ENCODE data around the gene LFNG. TPM values are rescaled to one million over a fixed set of nuclear protein-coding genes. Genes with fewer than 3 reads are reported as not detected.
"Not testable (repeated sequence)": the region's sequence is repeated elsewhere in the genome, so short reads cannot be mapped to it uniquely, and the experiment has no call there.

Gene LFNG
- total RNA-seq, 1 donor from 2014 or later: 6.5 TPM

GRCh38 chr7:2553831-2554581 lies 34.4 kb downstream of the LFNG start:
- DNase-seq (ENCODE audit: missing footprints) (no peak), ATAC-seq (no peak)
- intact Hi-C loops (cut with DNase I): no loop called here

- no peak for DNase-seq (ENCODE audit: missing footprints)
Measured at GRCh38 chr7:2554661-2555111, 35.1 kb downstream of the LFNG start.

GRCh38 chr7:2555121-2556052 lies 35.8 kb downstream of the LFNG start, which contains the start of gene BRAT1:
TSS of gene BRAT1 (minus strand) at chr7:2555524. CDS start at chr7:2554431, 1,093 bp downstream.
- ATAC-seq (peak; percentile 94), DNase-seq (ENCODE audit: missing footprints) (peak; percentile 99)
- intact Hi-C loops (cut with DNase I): loop anchor here (5.0 kb wide), 3 partner anchors 77 to 287 kb away; partner anchors contain the start of genes GNA12, GRIFIN and TTYH3

More at GRCh38 chr7:2554661-2555111, 35.1 kb downstream of the LFNG start:
- ATAC-seq: no peak
- intact Hi-C loops (cut with DNase I): loop anchor here (5.0 kb wide), 3 partner anchors 77 to 288 kb away; partner anchors contain the start of genes GNA12, GRIFIN and TTYH3

- peak; percentile 79 for ATAC-seq
- intact Hi-C loops (cut with DNase I): loop anchor here (5.0 kb wide), 3 partner anchors 74 to 284 kb away; partner anchors contain the start of genes GNA12, GRIFIN and TTYH3
- DNase-seq (ENCODE audit: missing footprints): peak; percentile 97
Measured at GRCh38 chr7:2558629-2559282, 39.2 kb downstream of the LFNG start, which contains the start of gene IQCE. TSS of gene IQCE (plus strand) at chr7:2558979. CDS start at chr7:2559182, 203 bp downstream.

GRCh38 chr7:2559283-2559950 lies 39.8 kb downstream of the LFNG start:
- no peak for ATAC-seq
- intact Hi-C loops (cut with DNase I): loop anchor here (5.0 kb wide), 3 partner anchors 73 to 283 kb away; partner anchors contain the start of genes GNA12, GRIFIN and TTYH3
- DNase-seq (ENCODE audit: missing footprints): peak; percentile 80

GRCh38 chr7:2563955-2564354 lies 44.4 kb downstream of the LFNG start:
- ATAC-seq; DNase-seq (ENCODE audit: missing footprints); intact Hi-C loops (cut with DNase I): not testable (repeated sequence)

GRCh38 chr7:2564970-2565540 lies 45.5 kb downstream of the LFNG start:
- ATAC-seq: no peak
- intact Hi-C loops (cut with DNase I): no loop called here
- DNase-seq (ENCODE audit: missing footprints): no peak

- intact Hi-C loops (cut with DNase I): no loop called here
- DNase-seq (ENCODE audit: missing footprints): no peak
Measured at GRCh38 chr7:2566348-2566889, 46.8 kb downstream of the LFNG start.

GRCh38 chr7:2566890-2567678 lies 47.5 kb downstream of the LFNG start:
- intact Hi-C loops (cut with DNase I): loop anchor here (1.0 kb wide), 1 partner anchor 114 kb away; no protein-coding TSS in a partner anchor
- ATAC-seq (peak; percentile 80), DNase-seq (ENCODE audit: missing footprints) (no peak)

More at GRCh38 chr7:2566348-2566889, 46.8 kb downstream of the LFNG start:
- ATAC-seq: no peak

GRCh38 chr7:2567679-2568278 lies 48.2 kb downstream of the LFNG start:
- intact Hi-C loops (cut with DNase I): loop anchor here (1.0 kb wide), 1 partner anchor 114 kb away; no protein-coding TSS in a partner anchor
- ATAC-seq: peak; percentile 75
- DNase-seq (ENCODE audit: missing footprints): no peak

GRCh38 chr7:2568521-2569223 lies 49.1 kb downstream of the LFNG start:
- DNase-seq (ENCODE audit: missing footprints) (no peak), ATAC-seq (no peak)
- intact Hi-C loops (cut with DNase I): no loop called here

- intact Hi-C loops (cut with DNase I): no loop called here
- ATAC-seq (no peak), DNase-seq (ENCODE audit: missing footprints) (no peak)
Measured at GRCh38 chr7:2569421-2569820, 49.8 kb downstream of the LFNG start.

GRCh38 chr7:2570021-2570420 lies 50.4 kb downstream of the LFNG start:
- DNase-seq (ENCODE audit: missing footprints) (no peak), ATAC-seq (no peak)
- intact Hi-C loops (cut with DNase I): no loop called here

GRCh38 chr7:2571409-2571808 lies 51.8 kb downstream of the LFNG start:
- no peak for DNase-seq (ENCODE audit: missing footprints)
- intact Hi-C loops (cut with DNase I): no loop called here
- ATAC-seq: no peak

- DNase-seq (ENCODE audit: missing footprints): no peak
- intact Hi-C loops (cut with DNase I): no loop called here
- no peak for ATAC-seq
Measured at GRCh38 chr7:2572101-2572842, 52.7 kb downstream of the LFNG start.

Data from Right ventricle myocardium inferior (tissue), 1 donor.